ENCODE measurements around the gene SIX1. TPM values are rescaled to one million over a fixed set of nuclear protein-coding genes. Genes with fewer than 3 reads are reported as not detected.

SIX1 gene
- total and polyA plus RNA-seq, 2 of the 13 experiments (the other 11 are each of a cell fraction or from before 2014, with no cell fraction given), result 1.7 to 6.5 TPM

GRCh38 chr14:60616461-60616959 lies 32.8 kb downstream of the SIX1 start:
- BruUV-seq (replicated peaks), result no TSS peak
- H3K4me3 ChIP-seq (replicated peaks in 1 of 3; ENCODE audit: insufficient read depth in 1 of 3, low read depth in 2 of 3, low read length in 3 of 3), result no peak overlapping the region
- no peaks in the 10 kb centered on the region for H3K36me3 ChIP-seq (replicated peaks in 1 of 2; ENCODE audit: control insufficient read depth in 1 of 2, insufficient read depth in 2 of 2, low read length in 2 of 2)
- no peaks in the 10 kb centered on the region for H3K27me3 ChIP-seq (ENCODE audit: control insufficient read depth in 1 of 2, insufficient read depth in 2 of 2, low read length in 2 of 2)
- no peaks in the 10 kb centered on the region for H3K79me2 ChIP-seq (ENCODE audit: insufficient read depth, low read length)
- H3K4me2 ChIP-seq (ENCODE audit: low read depth, low read length), result peak overlapping the region; percentile 64
- peaks cover 39% of the 10 kb centered on the region for H3K4me1 ChIP-seq (ENCODE audit: insufficient read depth, low read length)
- in situ Hi-C loops (cut with HindIII; ENCODE audit: extremely low pct_ligation_motif_present, low pct_unique_long_range_greater_than_20kb), result no loop called here
- intact Hi-C loops (cut with micrococcal nuclease; ENCODE audit: unreplicated experiment), result no loop called here
- H3K27ac ChIP-seq (ENCODE audit: extremely low read length, insufficient read depth, low read length), result no peak overlapping the region
- no peaks in the 10 kb centered on the region for H3K9me3 ChIP-seq (ENCODE audit: low read length)
- POLR2A ChIA-PET, result no interaction called here
- 39% methylated on average over 11 of the region's 11 CpGs for WGBS (ENCODE audit: low lambda C conversion rate)
- ATAC-seq (no peak), FAIRE-seq (peak; percentile 21), DNase-seq (ENCODE audit: low spot score) (peak; percentile 7)
- H3K9ac ChIP-seq (ENCODE audit: insufficient read depth, low read depth, low read length), result no peak overlapping the region; the same call in 1 of the 2 replicates
- CTCF ChIA-PET (ENCODE audit: low intra/inter-chr PET ratio, low total read pairs), result no interaction called here
- H2AFZ ChIP-seq (ENCODE audit: low read length), result no peak overlapping the region
- no peaks in the 10 kb centered on the region for H4K20me1 ChIP-seq (ENCODE audit: insufficient read depth, low read length)
- TF ChIP-seq KLF15 (CRISPR knock-in tag; IDR thresholded peaks at IDR 0.05; ENCODE audit: borderline replicate concordance), result no peak
- TF ChIP-seq HOXA9 (CRISPR knock-in tag; IDR thresholded peaks at IDR 0.05; ENCODE audit: borderline replicate concordance), result no peak
- TF ChIP-seq ZNF576 (CRISPR knock-in tag; IDR thresholded peaks at IDR 0.05), result no peak
- TF ChIP-seq ZNF17 (CRISPR knock-in tag; IDR thresholded peaks at IDR 0.05), result no peak
- no peak for TF ChIP-seq TRAFD1 (CRISPR knock-in tag; IDR thresholded peaks at IDR 0.05; ENCODE audit: borderline replicate concordance)
- no peak for TF ChIP-seq ELK4 (CRISPR knock-in tag; IDR thresholded peaks at IDR 0.05; ENCODE audit: borderline replicate concordance)
- TF ChIP-seq SOX13 (IDR thresholded peaks at IDR 0.05), result no peak
- TF ChIP-seq SOX13 (CRISPR knock-in tag; conservative IDR thresholded peaks at IDR 0.05 in 1 of 2, IDR thresholded peaks at IDR 0.05 in 1 of 2), result peak in 1 of 2 experiments; percentile 76; a peak in 2 of 4 replicates
- TF ChIP-seq ARNT2 (CRISPR knock-in tag; IDR thresholded peaks at IDR 0.05; ENCODE audit: low read depth), result no peak
- no peak for TF ChIP-seq SRF (IDR thresholded peaks at IDR 0.05; ENCODE audit: low read depth, low read length)
- TF ChIP-seq ZNF800 (CRISPR knock-in tag; IDR thresholded peaks at IDR 0.05), result no peak
- TF ChIP-seq FOXP4 (CRISPR knock-in tag; IDR thresholded peaks at IDR 0.05), result peak; percentile 54; the same call in 1 of the 2 replicates
- TF ChIP-seq RFX1 (IDR thresholded peaks at IDR 0.05), result no peak
- TF ChIP-seq ZNF326 (CRISPR knock-in tag; IDR thresholded peaks at IDR 0.05; ENCODE audit: borderline replicate concordance), result no peak
- no peak for TF ChIP-seq ZNF367 (CRISPR knock-in tag; IDR thresholded peaks at IDR 0.05; ENCODE audit: borderline replicate concordance)
- no peak for TF ChIP-seq ZNF513 (CRISPR knock-in tag; conservative IDR thresholded peaks at IDR 0.05)
